Measurements from ENCODE around the gene PCBP3.

- TF ChIP-seq CBFB (IDR thresholded peaks at IDR 0.05; ENCODE audit: low read depth) (no peak), CTCF (IDR thresholded peaks at IDR 0.05 in 2 of 3, conservative IDR thresholded peaks at IDR 0.05 in 1 of 3; ENCODE audit: control insufficient read depth in 2 of 3, extremely low read depth in 1 of 3, insufficient read depth in 1 of 3, low read depth in 3 of 3, low read length in 3 of 3) (no peak), BRCA1 (IDR thresholded peaks at IDR 0.05; ENCODE audit: low read depth, low read length) (no peak), ZNF274 (IDR thresholded peaks at IDR 0.05; ENCODE audit: insufficient read depth, insufficient read length) (no peak), SMC3 (IDR thresholded peaks at IDR 0.05; ENCODE audit: borderline replicate concordance, low read length) (no peak), CREB1 (IDR thresholded peaks at IDR 0.05; ENCODE audit: low read depth) (no peak), SIN3A (IDR thresholded peaks at IDR 0.05; ENCODE audit: low read depth, low read length) (no peak), EZH2 (IDR thresholded peaks at IDR 0.05; ENCODE audit: borderline replicate concordance, control insufficient read depth, low read depth, low read length) (no peak), MAX (IDR thresholded peaks at IDR 0.05; ENCODE audit: low read depth, low read length) (no peak), POLR2AphosphoS5 (IDR thresholded peaks at IDR 0.05; ENCODE audit: low read length) (no peak), EGR1 (IDR thresholded peaks at IDR 0.05; ENCODE audit: borderline replicate concordance in 1 of 2, low read depth in 2 of 2, low read length in 2 of 2) (no peak), TARDBP (IDR thresholded peaks at IDR 0.05; ENCODE audit: borderline replicate concordance) (no peak), NFIC (IDR thresholded peaks at IDR 0.05; ENCODE audit: low read depth, low read length) (no peak)
Observed at GRCh38 chr21:45876381-45877170, 233.1 kb downstream of the PCBP3 start.

All from GM12878 (cell line).